Sciatic nerve (tissue), 2 donors: ENCODE measurements around the gene SLC39A7. TPM values are rescaled to one million over a fixed set of nuclear protein-coding genes. Genes with fewer than 3 reads are reported as not detected.

Experiments
- ATAC-seq: fragments of 200-7000 bp; cut with Tn5 transposase; one replicate; pipeline ENCODE4 v1.9.1; 2020; ENCODE audit warnings: mild to moderate bottlenecking, moderate library complexity
- DNase-seq: peaks from one replicate; pipeline ENCODE4 v3.0.0-alpha.2; 2020; ENCODE audit warnings: low spot score
- intact Hi-C: fragments of 100-400 bp; cut with DNase I; formaldehyde crosslinking; loops from one replicate; pipeline ENCODE4 v1.14.2; 2022
- total RNA-seq: library from RNA; stranded (reverse); fragmentation: NEBNext Ultra II Directional; extraction: Animal tissue kit (Norgen Biotek cat#: 25700); gene quantifications from one replicate; pipeline ENCODE4 v1.2.1, GENCODE V29; 2021
- donor health status: DM: no; HTN: no; CAD: no.
- donor health status: DM: no; HTN: no; CAD: no.

The SLC39A7 gene
- total RNA-seq, 1 donor from 2014 or later, result 65.3 TPM

GRCh38 chr6:33168639-33169038, 32.0 kb upstream of the SLC39A7 start:
- ATAC-seq (no peak), DNase-seq (no peak)
- intact Hi-C loops, result no loop called here

- DNase-seq (no peak), ATAC-seq (no peak)
- intact Hi-C loops, result no loop called here
Measured at GRCh38 chr6:33169291-33170175, 31.1 kb upstream of the SLC39A7 start.

GRCh38 chr6:33170176-33171015, 30.3 kb upstream of the SLC39A7 start:
- no peak for ATAC-seq
- no peak for DNase-seq
- intact Hi-C loops, result no loop called here

- intact Hi-C loops, result no loop called here
- no peak for DNase-seq
- no peak for ATAC-seq
Measured at GRCh38 chr6:33171016-33171879, 29.4 kb upstream of the SLC39A7 start.

- DNase-seq (no peak), ATAC-seq (no peak)
Measured at GRCh38 chr6:33171880-33172687, 28.6 kb upstream of the SLC39A7 start.

GRCh38 chr6:33172688-33173534, 27.8 kb upstream of the SLC39A7 start:
- DNase-seq (no peak), ATAC-seq (no peak)
- intact Hi-C loops, result no loop called here

More at GRCh38 chr6:33171880-33172687, 28.6 kb upstream of the SLC39A7 start:
- intact Hi-C loops, result no loop called here

DNA sequence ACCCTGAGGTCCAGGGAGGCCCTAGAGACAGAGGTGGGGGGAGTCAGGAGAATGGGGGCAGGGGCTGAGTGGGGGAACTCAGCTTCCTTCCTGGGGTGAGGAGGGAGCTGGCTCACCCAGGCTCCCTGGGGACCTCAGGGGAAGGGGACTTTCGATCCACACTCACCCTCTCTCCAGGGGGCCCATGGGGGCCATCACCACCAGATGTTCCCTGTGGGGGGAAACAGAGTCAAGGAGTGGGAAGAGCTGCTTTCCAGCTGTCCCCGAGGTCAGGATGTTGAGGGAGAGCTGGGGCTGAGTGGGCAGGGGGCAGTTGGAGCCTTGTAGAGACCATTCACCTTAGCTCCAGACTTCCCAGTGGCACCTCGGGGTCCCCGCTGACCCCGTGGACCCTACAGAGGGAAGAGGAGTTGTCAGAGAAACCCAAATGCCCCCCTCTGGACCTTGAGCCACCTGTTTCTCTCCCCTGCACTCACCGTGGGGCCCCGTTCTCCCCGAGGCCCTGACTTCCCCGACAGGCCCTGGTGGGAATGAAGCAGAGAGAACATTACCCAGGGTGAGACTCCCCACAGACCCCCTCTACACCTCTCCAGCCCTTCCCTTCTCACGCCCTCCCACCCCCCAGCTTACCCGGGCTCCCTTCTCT, 27.0 kb upstream of the SLC39A7 start:
- intact Hi-C loops, result no loop called here
- no peak for DNase-seq

GRCh38 chr6:33174784-33175183, 25.9 kb upstream of the SLC39A7 start:
- DNase-seq, result no peak
- intact Hi-C loops, result no loop called here
- no peak for ATAC-seq

More for the DNA sequence above, 27.0 kb upstream of the SLC39A7 start:
- no peak for ATAC-seq

- ATAC-seq (no peak), DNase-seq (peak; percentile 35)
- intact Hi-C loops, result no loop called here
Measured at GRCh38 chr6:33175436-33176069, 25.1 kb upstream of the SLC39A7 start.

GRCh38 chr6:33176906-33177305, 23.8 kb upstream of the SLC39A7 start:
- intact Hi-C loops, result no loop called here
- ATAC-seq (no peak), DNase-seq (no peak)

GRCh38 chr6:33177552-33178446, 22.9 kb upstream of the SLC39A7 start:
- intact Hi-C loops, result no loop called here
- ATAC-seq, result no peak
- no peak for DNase-seq

- intact Hi-C loops, result no loop called here
- DNase-seq, result no peak
- no peak for ATAC-seq
Measured at GRCh38 chr6:33178755-33179475, 21.8 kb upstream of the SLC39A7 start.

DNA sequence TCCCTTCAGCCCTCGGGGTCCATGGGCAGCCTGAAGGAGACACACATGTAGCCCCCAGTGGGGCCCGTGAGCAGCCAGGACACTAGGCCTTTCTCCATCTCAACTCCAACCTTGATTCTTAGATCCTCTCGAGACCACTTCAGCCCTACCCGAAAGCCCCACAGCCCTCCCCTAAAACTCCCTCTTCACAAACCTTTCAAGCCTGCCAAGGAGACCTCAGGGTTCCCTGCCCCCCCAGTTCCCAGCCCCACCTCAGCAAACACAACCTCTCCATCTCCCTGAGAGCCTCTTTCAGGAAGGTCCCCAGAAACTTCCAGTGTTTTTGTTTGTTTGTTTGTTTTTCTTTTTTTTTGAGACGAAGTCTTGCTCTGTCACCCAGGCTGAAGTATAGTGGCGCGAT, 19.5 kb upstream of the SLC39A7 start:
- ATAC-seq (no peak), DNase-seq (no peak)
- intact Hi-C loops, result no loop called here

- ATAC-seq (no peak), DNase-seq (no peak)
- intact Hi-C loops, result no loop called here
Measured at GRCh38 chr6:33183071-33183683, 17.5 kb upstream of the SLC39A7 start.

- intact Hi-C loops, result no loop called here
- DNase-seq, result no peak
- ATAC-seq, result no peak
Measured at GRCh38 chr6:33185190-33185589, 15.5 kb upstream of the SLC39A7 start.
